ENCODE results near the gene CCRL2. TPM values are rescaled to one million over a fixed set of nuclear protein-coding genes. Genes with fewer than 3 reads are reported as not detected.
A peak's percentile ranks its signal among the peaks of the same experiment; 100 is the strongest.

The CCRL2 gene, protein sequence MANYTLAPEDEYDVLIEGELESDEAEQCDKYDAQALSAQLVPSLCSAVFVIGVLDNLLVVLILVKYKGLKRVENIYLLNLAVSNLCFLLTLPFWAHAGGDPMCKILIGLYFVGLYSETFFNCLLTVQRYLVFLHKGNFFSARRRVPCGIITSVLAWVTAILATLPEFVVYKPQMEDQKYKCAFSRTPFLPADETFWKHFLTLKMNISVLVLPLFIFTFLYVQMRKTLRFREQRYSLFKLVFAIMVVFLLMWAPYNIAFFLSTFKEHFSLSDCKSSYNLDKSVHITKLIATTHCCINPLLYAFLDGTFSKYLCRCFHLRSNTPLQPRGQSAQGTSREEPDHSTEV
- not detected for total RNA-seq

DNA sequence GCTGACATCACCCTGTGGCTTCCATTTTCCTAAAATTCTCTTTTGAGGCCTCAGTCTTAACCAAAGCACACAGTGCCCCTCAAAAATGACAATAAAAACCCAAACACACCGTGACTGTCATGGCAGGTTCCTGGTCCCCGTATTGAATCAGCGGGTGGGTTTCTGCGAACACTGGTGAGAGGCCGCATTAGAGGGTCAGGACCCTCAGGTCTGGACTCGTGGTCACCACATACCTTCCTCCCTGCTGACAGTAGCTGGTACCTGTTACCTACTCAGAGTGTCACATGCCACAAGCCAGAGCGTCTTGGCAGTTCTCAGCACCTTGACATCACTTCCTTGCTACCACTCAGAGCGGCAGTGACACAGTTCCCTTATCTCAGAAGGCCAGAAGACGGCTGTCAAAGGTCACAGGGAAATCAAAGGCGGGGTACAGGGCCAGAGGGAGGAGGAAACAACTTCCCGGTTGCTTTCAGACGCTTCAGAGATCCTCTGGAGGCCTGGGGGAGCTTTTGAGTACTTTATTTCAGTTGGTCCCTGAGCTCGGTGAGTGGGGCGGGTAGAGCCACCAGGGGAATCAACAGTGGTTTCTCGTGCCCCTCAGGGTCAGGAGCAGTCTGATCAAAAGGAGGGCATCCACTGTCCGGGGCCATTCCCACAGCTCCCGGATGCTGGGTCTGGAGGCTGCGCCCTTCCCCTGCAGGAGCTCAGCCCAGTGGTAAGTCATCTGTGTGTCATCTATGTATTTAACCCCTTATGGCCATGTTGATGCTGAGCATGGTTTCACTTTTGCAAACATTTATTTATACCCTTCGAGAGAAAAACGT is at the start of gene CCRL2, which contains the start of gene CCR5AS:
Gene CCRL2 (plus strand): TSS at position 472 of the 824 bp plus-strand sequence. CDS start 821 bp downstream, outside the sequence.
Gene CCR5AS (minus strand): TSS at position 279 of the 824 bp plus-strand sequence.
- Histone ChIP-seq H3K4me3 (peak within 1 kb of the TSS in 1 of 2 donors; percentile 43), H3K27me3 (no peaks in the 10 kb centered on the region), H3K27ac (peak within 1 kb of the TSS; percentile 65 to 70), H3K9me3 (no peaks in the 10 kb centered on the region), H3K4me1 (peaks cover 0 to 2% of the 10 kb centered on the region in 2 donors), H3K36me3 (no peaks in the 10 kb centered on the region)
- peak in 1 of 2 donors; percentile 74 for DNase-seq (ENCODE audit: low spot score in 2 of 2)
- intact Hi-C loops (cut with DNase I): no loop called here
- TF ChIP-seq, protein P1, sequence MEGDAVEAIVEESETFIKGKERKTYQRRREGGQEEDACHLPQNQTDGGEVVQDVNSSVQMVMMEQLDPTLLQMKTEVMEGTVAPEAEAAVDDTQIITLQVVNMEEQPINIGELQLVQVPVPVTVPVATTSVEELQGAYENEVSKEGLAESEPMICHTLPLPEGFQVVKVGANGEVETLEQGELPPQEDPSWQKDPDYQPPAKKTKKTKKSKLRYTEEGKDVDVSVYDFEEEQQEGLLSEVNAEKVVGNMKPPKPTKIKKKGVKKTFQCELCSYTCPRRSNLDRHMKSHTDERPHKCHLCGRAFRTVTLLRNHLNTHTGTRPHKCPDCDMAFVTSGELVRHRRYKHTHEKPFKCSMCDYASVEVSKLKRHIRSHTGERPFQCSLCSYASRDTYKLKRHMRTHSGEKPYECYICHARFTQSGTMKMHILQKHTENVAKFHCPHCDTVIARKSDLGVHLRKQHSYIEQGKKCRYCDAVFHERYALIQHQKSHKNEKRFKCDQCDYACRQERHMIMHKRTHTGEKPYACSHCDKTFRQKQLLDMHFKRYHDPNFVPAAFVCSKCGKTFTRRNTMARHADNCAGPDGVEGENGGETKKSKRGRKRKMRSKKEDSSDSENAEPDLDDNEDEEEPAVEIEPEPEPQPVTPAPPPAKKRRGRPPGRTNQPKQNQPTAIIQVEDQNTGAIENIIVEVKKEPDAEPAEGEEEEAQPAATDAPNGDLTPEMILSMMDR (IDR thresholded peaks at IDR 0.05): no peak

DNA sequence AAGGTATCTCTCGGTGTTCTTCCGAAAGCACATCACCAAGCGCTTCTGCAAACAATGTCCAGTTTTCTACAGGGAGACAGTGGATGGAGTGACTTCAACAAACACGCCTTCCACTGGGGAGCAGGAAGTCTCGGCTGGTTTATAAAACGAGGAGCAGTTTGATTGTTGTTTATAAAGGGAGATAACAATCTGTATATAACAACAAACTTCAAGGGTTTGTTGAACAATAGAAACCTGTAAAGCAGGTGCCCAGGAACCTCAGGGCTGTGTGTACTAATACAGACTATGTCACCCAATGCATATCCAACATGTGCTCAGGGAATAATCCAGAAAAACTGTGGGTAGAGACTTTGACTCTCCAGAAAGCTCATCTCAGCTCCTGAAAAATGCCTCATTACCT is 48.6 kb upstream of the CCRL2 start:
- intact Hi-C loops (cut with DNase I): no loop called here
- DNase-seq (ENCODE audit: low spot score in 2 of 2): no peak
- no peak overlapping the region for H3K27ac ChIP-seq
- H3K4me3 ChIP-seq: no peak overlapping the region
- no peaks in the 10 kb centered on the region for H3K36me3 ChIP-seq
- no peaks in the 10 kb centered on the region for H3K4me1 ChIP-seq
- TF ChIP-seq, protein P1 (IDR thresholded peaks at IDR 0.05): no peak
- H3K9me3 ChIP-seq: no peaks in the 10 kb centered on the region
- H3K27me3 ChIP-seq: no peaks in the 10 kb centered on the region

DNA sequence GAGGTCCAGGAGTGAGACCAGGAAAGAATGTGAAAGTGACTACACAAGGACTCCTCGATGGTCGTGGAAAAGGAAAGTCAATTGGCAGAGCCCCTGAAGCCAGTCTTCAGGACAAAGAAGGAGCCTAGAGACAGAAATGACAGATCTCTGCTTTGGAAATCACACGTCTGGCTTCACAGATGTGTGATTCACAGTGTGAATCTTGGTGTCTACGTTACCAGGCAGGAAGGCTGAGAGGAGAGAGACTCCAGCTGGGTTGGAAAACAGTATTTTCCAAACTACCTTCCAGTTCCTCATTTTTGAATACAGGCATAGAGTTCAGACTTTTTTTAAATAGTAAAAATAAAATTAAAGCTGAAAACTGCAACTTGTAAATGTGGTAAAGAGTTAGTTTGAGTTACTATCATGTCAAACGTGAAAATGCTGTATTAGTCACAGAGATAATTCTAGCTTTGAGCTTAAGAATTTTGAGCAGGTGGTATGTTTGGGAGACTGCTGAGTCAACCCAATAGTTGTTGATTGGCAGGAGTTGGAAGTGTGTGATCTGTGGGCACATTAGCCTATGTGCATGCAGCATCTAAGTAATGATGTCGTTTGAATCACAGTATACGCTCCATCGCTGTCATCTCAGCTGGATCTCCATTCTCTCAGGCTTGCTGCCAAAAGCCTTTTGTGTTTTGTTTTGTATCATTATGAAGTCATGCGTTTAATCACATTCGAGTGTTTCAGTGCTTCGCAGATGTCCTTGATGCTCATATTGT is 47.1 kb upstream of the CCRL2 start:
- Histone ChIP-seq H3K27ac (no peak overlapping the region), H3K27me3 (no peaks in the 10 kb centered on the region)
- intact Hi-C loops (cut with DNase I): no loop called here

DNA sequence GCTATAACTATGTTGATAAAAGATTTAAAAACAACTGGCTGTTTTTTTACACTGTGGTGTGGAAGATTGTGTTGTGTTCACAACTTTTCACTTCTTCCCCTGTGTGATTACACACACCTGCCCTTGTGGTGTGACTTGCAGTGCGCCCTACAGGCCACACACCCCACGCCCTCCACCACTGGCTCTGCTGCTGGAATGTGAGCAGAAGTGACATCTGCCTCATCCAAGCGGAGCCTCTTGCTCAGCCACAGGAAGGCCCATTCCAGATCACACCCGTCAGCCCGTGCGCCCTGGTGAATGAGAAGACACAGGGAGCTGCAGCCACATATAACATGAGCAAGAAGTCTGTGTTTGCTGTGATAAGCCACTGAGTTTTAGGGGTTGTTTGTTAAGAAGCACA is 46.2 kb upstream of the CCRL2 start:
- Histone ChIP-seq H3K9me3 (no peaks in the 10 kb centered on the region), H3K4me1 (no peaks in the 10 kb centered on the region), H3K4me3 (no peak overlapping the region), H3K27me3 (no peaks in the 10 kb centered on the region), H3K27ac (no peak overlapping the region), H3K36me3 (no peaks in the 10 kb centered on the region)
- intact Hi-C loops (cut with DNase I): no loop called here
- no peak for DNase-seq (ENCODE audit: low spot score in 2 of 2)
- TF ChIP-seq, protein P1 (IDR thresholded peaks at IDR 0.05): no peak

More for the DNA sequence above, 47.1 kb upstream of the CCRL2 start:
- Histone ChIP-seq H3K4me3 (no peak overlapping the region), H3K36me3 (no peaks in the 10 kb centered on the region), H3K4me1 (no peaks in the 10 kb centered on the region), H3K9me3 (no peaks in the 10 kb centered on the region)
- DNase-seq (ENCODE audit: low spot score in 2 of 2): no peak
- TF ChIP-seq, protein P1 (IDR thresholded peaks at IDR 0.05): no peak

Data from ascending aorta (tissue), 2 donors.